Mesenchymal stem cell (in vitro differentiated cells and primary cell): ENCODE data around the gene ADGRG1.

Source experiments
- DNase-seq: peaks from one replicate; pipeline ENCODE4 v3.0.0-alpha.2; 2013
- H2AFZ ChIP-seq: one replicate; pipeline ENCODE4 v1.6.1; 2013; ENCODE audit warnings: low read depth, mild to moderate bottlenecking, control low read depth, inconsistent platforms, low read length, moderate library complexity
- H2AK5ac ChIP-seq: 2 replicates; pipeline ENCODE4 v1.6.1; 2013; ENCODE audit warnings: low read length, moderate library complexity, mild to moderate bottlenecking, inconsistent platforms; ENCODE audit not compliant: severe bottlenecking
- H2BK120ac ChIP-seq: one replicate; pipeline ENCODE4 v1.6.1; 2013; ENCODE audit warnings: low read depth, mild to moderate bottlenecking, inconsistent platforms, low read length, moderate library complexity
- H2BK12ac ChIP-seq, 2 experiments: one replicate each; pipeline ENCODE4 v1.6.1; 2013; ENCODE audit warnings: inconsistent platforms in 2 of 2, low read length in 2 of 2, mild to moderate bottlenecking in 2 of 2, moderate library complexity in 2 of 2, control low read depth in 1 of 2
- H2BK15ac ChIP-seq: one replicate; pipeline ENCODE4 v1.6.1; 2013; ENCODE audit warnings: mild to moderate bottlenecking, low read depth, inconsistent platforms; ENCODE audit not compliant: poor library complexity, severe bottlenecking
- H2BK5ac ChIP-seq: 2 replicates; pipeline ENCODE4 v1.6.1; 2013; ENCODE audit warnings: low read depth, mild to moderate bottlenecking, low read length, control low read depth, inconsistent platforms; ENCODE audit not compliant: poor library complexity, severe bottlenecking
- H3K14ac ChIP-seq, 2 experiments: one replicate each; pipeline ENCODE4 v1.6.1; 2013; ENCODE audit warnings: inconsistent platforms in 2 of 2, low read length in 2 of 2, control low read depth in 1 of 2, mild to moderate bottlenecking in 1 of 2, moderate library complexity in 1 of 2
- H3K18ac ChIP-seq, 2 experiments: one replicate each; pipeline ENCODE4 v1.6.1; 2013; ENCODE audit warnings: inconsistent platforms in 2 of 2, low read length in 2 of 2, control low read depth in 1 of 2, low read depth in 1 of 2, mild to moderate bottlenecking in 1 of 2
- H3K23ac ChIP-seq, 2 experiments: one replicate each; pipeline ENCODE4 v1.6.1; 2013; ENCODE audit warnings: inconsistent platforms in 2 of 2, low read length in 2 of 2, mild to moderate bottlenecking in 2 of 2, moderate library complexity in 2 of 2, control low read depth in 1 of 2
- H3K27ac ChIP-seq: 2 replicates; pipeline ENCODE4 v1.5.1; 2013; ENCODE audit warnings: mild to moderate bottlenecking, moderate library complexity, low read length, control low read depth, inconsistent platforms; ENCODE audit not compliant: poor library complexity, severe bottlenecking
- H3K27me3 ChIP-seq, 2 experiments: 2 replicates each; pipeline versions ENCODE4 v1.6.1 to v1.7.0; 2013; ENCODE audit warnings: low read length in 2 of 2, mild to moderate bottlenecking in 2 of 2, moderate library complexity in 2 of 2, control low read depth in 1 of 2, inconsistent platforms in 1 of 2; ENCODE audit not compliant: control insufficient read depth in 1 of 2, insufficient read depth in 1 of 2
- H3K36me3 ChIP-seq, 2 experiments: 2 replicates each; pipeline versions ENCODE4 v1.6.1 to v1.7.0; 2013; ENCODE audit warnings: low read length in 2 of 2, control low read depth in 1 of 2, inconsistent platforms in 1 of 2, low read depth in 1 of 2, mild to moderate bottlenecking in 1 of 2; ENCODE audit not compliant: insufficient read depth in 2 of 2, control insufficient read depth in 1 of 2
- H3K4ac ChIP-seq, 2 experiments: one replicate each; pipeline ENCODE4 v1.6.1; 2013; ENCODE audit warnings: inconsistent platforms in 2 of 2, low read length in 2 of 2, mild to moderate bottlenecking in 2 of 2, moderate library complexity in 2 of 2, control low read depth in 1 of 2, low read depth in 1 of 2
- H3K4me1 ChIP-seq: 2 replicates; pipeline ENCODE4 v1.6.1; 2013; ENCODE audit warnings: low read depth, low read length, control low read depth; ENCODE audit not compliant: control insufficient read depth, insufficient read depth
- H3K4me2 ChIP-seq: 2 replicates; pipeline ENCODE4 v1.6.1; 2013; ENCODE audit warnings: low read length, mild to moderate bottlenecking, inconsistent platforms; ENCODE audit not compliant: poor library complexity, severe bottlenecking
- H3K4me3 ChIP-seq, 2 experiments: 2 replicates each; pipeline versions ENCODE4 v1.5.1 to v1.7.0; 2013; ENCODE audit warnings: low read length in 2 of 2, mild to moderate bottlenecking in 2 of 2, control low read depth in 1 of 2, low read depth in 1 of 2; ENCODE audit not compliant: insufficient read depth in 1 of 2
- H3K79me1 ChIP-seq: replicated peaks from 2 replicates; pipeline ENCODE4 v1.6.1; 2013; ENCODE audit warnings: mild to moderate bottlenecking, control low read depth, low read length, inconsistent platforms; ENCODE audit not compliant: poor library complexity, severe bottlenecking
- H3K9ac ChIP-seq: 2 replicates; pipeline ENCODE4 v1.7.0; 2013; ENCODE audit warnings: mild to moderate bottlenecking, low read length, moderate library complexity
- H3K9me3 ChIP-seq: 2 replicates; pipeline ENCODE4 v1.7.0; 2013; ENCODE audit warnings: mild to moderate bottlenecking, low read length; ENCODE audit not compliant: control insufficient read depth
- H4K8ac ChIP-seq: one replicate; pipeline ENCODE4 v1.6.1; 2013; ENCODE audit warnings: inconsistent platforms, mild to moderate bottlenecking, low read length, moderate library complexity
- H4K91ac ChIP-seq: one replicate; pipeline ENCODE4 v1.6.1; 2013; ENCODE audit warnings: mild to moderate bottlenecking, low read length, inconsistent platforms
- WGBS: methylation state at CpG from one replicate; pipeline ENCODE4 v1.1.7; 2013; ENCODE audit warnings: mixed read lengths; 5-methylcytosine and 5-hydroxymethylcytosine counted together

Gene ADGRG1

GRCh38 chr16:57696240-57696639, 67.8 kb downstream of the ADGRG1 start:
- Histone ChIP-seq H3K23ac (no peak overlapping the region), H3K4ac (no peak overlapping the region), H3K27ac (no peak overlapping the region), H2BK15ac (no peak overlapping the region), H3K18ac (no peak overlapping the region), H3K9me3 (no peaks in the 10 kb centered on the region), H2AFZ (no peak overlapping the region), H4K91ac (no peak overlapping the region), H3K36me3 (no peaks in the 10 kb centered on the region), H3K79me1 (no peaks in the 10 kb centered on the region), H3K14ac (no peak overlapping the region), H3K9ac (no peak overlapping the region), H3K4me1 (peaks cover 6% of the 10 kb centered on the region), H3K27me3 (peaks cover 6 to 57% of the 10 kb centered on the region in 2 experiments), H2BK12ac (no peak overlapping the region), H3K4me2 (no peak overlapping the region), H2BK5ac (no peak overlapping the region), H3K4me3 (no peak overlapping the region), H4K8ac (no peak overlapping the region), H2BK120ac (no peak overlapping the region), H2AK5ac (no peak overlapping the region)
- no peak for DNase-seq
- WGBS: 82% methylated on average over 7 of the region's 7 CpGs

- no peak overlapping the region for H3K4ac ChIP-seq
- H3K23ac ChIP-seq: no peak overlapping the region
- no peaks in the 10 kb centered on the region for H3K36me3 ChIP-seq
- H3K14ac ChIP-seq: no peak overlapping the region
- no peak overlapping the region for H2AK5ac ChIP-seq
- peaks cover 0 to 56% of the 10 kb centered on the region in 2 experiments for H3K27me3 ChIP-seq
- no peak overlapping the region for H2BK5ac ChIP-seq
- no peak overlapping the region for H3K4me2 ChIP-seq
- no peak overlapping the region for H3K27ac ChIP-seq
- H3K79me1 ChIP-seq: no peaks in the 10 kb centered on the region
- peaks cover 6% of the 10 kb centered on the region for H3K4me1 ChIP-seq
- no peak overlapping the region for H2BK120ac ChIP-seq
- H3K9ac ChIP-seq: no peak overlapping the region
- H2BK15ac ChIP-seq: no peak overlapping the region
- H2AFZ ChIP-seq: no peak overlapping the region
- no peak overlapping the region for H3K18ac ChIP-seq
- no peak overlapping the region for H2BK12ac ChIP-seq
- DNase-seq: no peak
- no peak overlapping the region for H4K91ac ChIP-seq
- no peak overlapping the region for H4K8ac ChIP-seq
- no peaks in the 10 kb centered on the region for H3K9me3 ChIP-seq
- H3K4me3 ChIP-seq: no peak overlapping the region
- WGBS: 90% methylated on average over 14 of the region's 17 CpGs
Measured at GRCh38 chr16:57697896-57698537, 69.6 kb downstream of the ADGRG1 start.

- no peak overlapping the region for H3K18ac ChIP-seq
- H3K4me1 ChIP-seq: peaks cover 6% of the 10 kb centered on the region
- no peak overlapping the region for H3K14ac ChIP-seq
- H3K9ac ChIP-seq: no peak overlapping the region
- no peak overlapping the region for H3K27ac ChIP-seq
- H3K23ac ChIP-seq: no peak overlapping the region
- no peaks in the 10 kb centered on the region for H3K9me3 ChIP-seq
- H3K4ac ChIP-seq: no peak overlapping the region
- H2BK120ac ChIP-seq: no peak overlapping the region
- H3K79me1 ChIP-seq: no peaks in the 10 kb centered on the region
- no peak overlapping the region for H2AK5ac ChIP-seq
- no peak overlapping the region for H2BK5ac ChIP-seq
- H3K4me3 ChIP-seq: no peak overlapping the region
- no peak overlapping the region for H4K8ac ChIP-seq
- no peaks in the 10 kb centered on the region for H3K36me3 ChIP-seq
- no peak overlapping the region for H3K4me2 ChIP-seq
- H3K27me3 ChIP-seq: peaks cover 0 to 53% of the 10 kb centered on the region in 2 experiments
- no peak overlapping the region for H4K91ac ChIP-seq
- WGBS: 83% methylated on average over 16 of the region's 16 CpGs
- H2BK15ac ChIP-seq: no peak overlapping the region
- no peak overlapping the region for H2BK12ac ChIP-seq
- no peak for DNase-seq
- no peak overlapping the region for H2AFZ ChIP-seq
Measured at GRCh38 chr16:57698812-57699405, 70.5 kb downstream of the ADGRG1 start.

GRCh38 chr16:57699481-57699880, 71.1 kb downstream of the ADGRG1 start:
- DNase-seq: no peak
- peaks cover 4% of the 10 kb centered on the region for H3K4me1 ChIP-seq
- no peak overlapping the region for H3K14ac ChIP-seq
- H2BK120ac ChIP-seq: no peak overlapping the region
- H4K8ac ChIP-seq: no peak overlapping the region
- no peak overlapping the region for H3K4ac ChIP-seq
- H3K4me3 ChIP-seq: no peak overlapping the region
- H2BK5ac ChIP-seq: no peak overlapping the region
- no peak overlapping the region for H4K91ac ChIP-seq
- no peak overlapping the region for H3K9ac ChIP-seq
- H2BK15ac ChIP-seq: no peak overlapping the region
- H3K36me3 ChIP-seq: no peaks in the 10 kb centered on the region
- H3K27ac ChIP-seq: no peak overlapping the region
- no peak overlapping the region for H2AFZ ChIP-seq
- no peak overlapping the region for H3K4me2 ChIP-seq
- WGBS: 93% methylated on average over 3 of the region's 3 CpGs
- no peak overlapping the region for H2AK5ac ChIP-seq
- no peak overlapping the region for H3K23ac ChIP-seq
- no peaks in the 10 kb centered on the region for H3K79me1 ChIP-seq
- peaks cover 0 to 54% of the 10 kb centered on the region in 2 experiments for H3K27me3 ChIP-seq
- H2BK12ac ChIP-seq: no peak overlapping the region
- no peaks in the 10 kb centered on the region for H3K9me3 ChIP-seq
- no peak overlapping the region for H3K18ac ChIP-seq
